ENCODE measurements around the gene ELMOD2.

- TF ChIP-seq KLF10 (tag by site-specific recombination; IDR thresholded peaks at IDR 0.05) (no peak), YY1 (tag by site-specific recombination; IDR thresholded peaks at IDR 0.05) (no peak)
Measured at GRCh38 chr4:140485939-140486338, 38.0 kb upstream of the ELMOD2 start.

Measured in HEK293 (cell line).